Calu3 (cell line): ENCODE results near the gene RASGRF1. TPM values are rescaled to one million over a fixed set of nuclear protein-coding genes. Genes with fewer than 3 reads are reported as not detected.

Experiments used
- BruUV-seq: library from RNA; stranded (reverse); fragments of 400-500 nt; replicated peaks from 2 replicates; lab custom pipeline; 2021; lab: Mats Ljungman, UMichigan
- CTCF ChIA-PET: fragments of 300-600 bp; sonication (Branson Sonifier 250); formaldehyde crosslinking; loops from one replicate; lab custom pipeline; 2022; ENCODE audit warnings: antibody characterized with exemption; lab: Charles Lee
- DNase-seq: peaks from one replicate; pipeline ENCODE4 v3.0.0; 2022
- H3K27ac Mint-ChIP-seq: one replicate; pipeline ENCODE4 v1.8.0; 2022; ENCODE audit warnings: mixed read lengths; ENCODE audit not compliant: unreplicated experiment
- H3K27me3 Mint-ChIP-seq: one replicate; pipeline ENCODE4 v1.8.0; 2022; ENCODE audit warnings: mixed read lengths; ENCODE audit not compliant: unreplicated experiment
- H3K36me3 Mint-ChIP-seq: one replicate; pipeline ENCODE4 v1.8.0; 2022; ENCODE audit warnings: mild to moderate bottlenecking, moderate library complexity, mixed read lengths; ENCODE audit not compliant: insufficient read depth, unreplicated experiment
- H3K4me1 Mint-ChIP-seq: one replicate; pipeline ENCODE4 v1.8.0; 2022; ENCODE audit warnings: mild to moderate bottlenecking, low read depth, mixed read lengths; ENCODE audit not compliant: unreplicated experiment
- H3K4me3 Mint-ChIP-seq: one replicate; pipeline ENCODE4 v1.8.0; 2022; ENCODE audit warnings: mild to moderate bottlenecking, low read depth, moderate library complexity, mixed read lengths; ENCODE audit not compliant: unreplicated experiment
- H3K9me3 Mint-ChIP-seq: one replicate; pipeline ENCODE4 v1.8.0; 2022; ENCODE audit warnings: low read depth, mixed read lengths; ENCODE audit not compliant: unreplicated experiment
- CTCF ChIP-seq: fragments of 200-600 bp; IDR thresholded peaks from one replicate; pipeline ENCODE4 v1.8.0; 2022; ENCODE audit warnings: antibody characterized with exemption; ENCODE audit not compliant: unreplicated experiment
- intact Hi-C: fragments of 100-400 bp; cut with micrococcal nuclease; formaldehyde crosslinking; loops from one replicate; pipeline ENCODE4 v1.10.0; 2022; ENCODE audit not compliant: unreplicated experiment
- total RNA-seq: library from RNA; stranded (reverse); gene quantifications from 2 replicates; pipeline ENCODE4 v1.2.3, GENCODE V29; 2022

The RASGRF1 gene
- total RNA-seq, 1 experiment from 2014 or later = 2.2 TPM

GRCh38 chr15:78914027-78914764 is 176.4 kb downstream of the RASGRF1 start:
- BruUV-seq = no TSS peak
- intact Hi-C loops = no loop called here
- no peaks in the 10 kb centered on the region for H3K27me3 Mint-ChIP-seq
- CTCF ChIA-PET = interaction anchor here (0.5 to 1.0 kb wide), 3 partner anchors 31 to 270 kb away, joined by 3 to 5 read pairs (median 3); partner anchors contain the start of gene CTSH
- H3K27ac Mint-ChIP-seq = no peak overlapping the region
- H3K36me3 Mint-ChIP-seq = peaks cover 49% of the 10 kb centered on the region
- no peak overlapping the region for H3K4me3 Mint-ChIP-seq
- H3K9me3 Mint-ChIP-seq = no peaks in the 10 kb centered on the region
- peak; percentile 25 for DNase-seq
- TF ChIP-seq CTCF = no peak
- peaks cover 7% of the 10 kb centered on the region for H3K4me1 Mint-ChIP-seq

GRCh38 chr15:78913012-78913411 is 177.6 kb downstream of the RASGRF1 start:
- Mint-ChIP-seq H3K4me3 (no peak overlapping the region), H3K27ac (no peak overlapping the region), H3K27me3 (no peaks in the 10 kb centered on the region), H3K4me1 (peaks cover 7% of the 10 kb centered on the region), H3K9me3 (no peaks in the 10 kb centered on the region), H3K36me3 (peaks cover 47% of the 10 kb centered on the region)
- BruUV-seq = no TSS peak
- CTCF ChIA-PET = no interaction called here
- no peak for DNase-seq
- intact Hi-C loops = no loop called here
- no peak for TF ChIP-seq CTCF

GRCh38 chr15:78912316-78912715 is 178.3 kb downstream of the RASGRF1 start:
- H3K4me3 Mint-ChIP-seq = no peak overlapping the region
- no peak for DNase-seq
- TSS peak; percentile 5 for BruUV-seq
- H3K4me1 Mint-ChIP-seq = peaks cover 7% of the 10 kb centered on the region
- H3K36me3 Mint-ChIP-seq = peaks cover 52% of the 10 kb centered on the region
- no peaks in the 10 kb centered on the region for H3K9me3 Mint-ChIP-seq
- no peaks in the 10 kb centered on the region for H3K27me3 Mint-ChIP-seq
- peak overlapping the region; percentile 28 for H3K27ac Mint-ChIP-seq
- intact Hi-C loops = no loop called here
- no peak for TF ChIP-seq CTCF
- CTCF ChIA-PET = no interaction called here

- no TSS peak for BruUV-seq
- intact Hi-C loops = loop anchor here (1.0 kb wide), 1 partner anchor 274 kb away; no protein-coding TSS in a partner anchor
- CTCF ChIA-PET = interaction anchor here (4.8 kb wide), 1 partner anchor 69 kb away, joined by 18 read pairs; no protein-coding TSS in a partner anchor
- no peak for TF ChIP-seq CTCF
- no peak for DNase-seq
- H3K4me3 Mint-ChIP-seq = no peak overlapping the region
- peaks cover 58% of the 10 kb centered on the region for H3K36me3 Mint-ChIP-seq
- no peaks in the 10 kb centered on the region for H3K9me3 Mint-ChIP-seq
- no peaks in the 10 kb centered on the region for H3K27me3 Mint-ChIP-seq
- peaks cover 7% of the 10 kb centered on the region for H3K4me1 Mint-ChIP-seq
- peak overlapping the region; percentile 9 for H3K27ac Mint-ChIP-seq
These were observed 180.3 kb downstream of the RASGRF1 start for GRCh38 chr15:78910271-78910670.

Other genes with a start within 250 kb of the RASGRF1 start
- 324 and 335 TPM in 2 replicates for gene MORF4L1, start 217.9 kb downstream of the RASGRF1 start, total RNA-seq
- 327 and 433 TPM in 2 replicates for gene CTSH, start 145.7 kb downstream of the RASGRF1 start, total RNA-seq
- not detected in 2 replicates for gene ANKRD34C, start 191.9 kb upstream of the RASGRF1 start, total RNA-seq
- 127 and 139 TPM in 2 replicates for gene TMED3, start 220.3 kb upstream of the RASGRF1 start, total RNA-seq